GM12892 (cell line): Measurements from ENCODE around the gene MAMLD1.
A peak's percentile ranks its signal among the peaks of the same experiment; 100 is the strongest.

Experiments used
- DNase-seq: peaks from one replicate; pipeline ENCODE4 v3.0.0; 2011; ENCODE audit not compliant: insufficient read length
- FAIRE-seq: peaks from 2 replicates; lab custom pipeline; 2011; peaks lifted over from hg19 to GRCh38; lab: Jason Lieb, UNC
- POLR2A ChIP-seq: IDR thresholded peaks from 2 replicates; pipeline ENCODE4 v1.6.1; 2011; ENCODE audit warnings: low read depth, low read length, control low read depth
- POLR2AphosphoS5 ChIP-seq: IDR thresholded peaks from 2 replicates; pipeline ENCODE4 v1.6.1; 2011; ENCODE audit warnings: low read depth, low read length, control low read depth
- TAF1 ChIP-seq: IDR thresholded peaks from 2 replicates; pipeline ENCODE4 v1.6.1; 2011; ENCODE audit warnings: low read depth, mild to moderate bottlenecking, control low read depth, low read length, borderline replicate concordance

The MAMLD1 gene

DNA sequence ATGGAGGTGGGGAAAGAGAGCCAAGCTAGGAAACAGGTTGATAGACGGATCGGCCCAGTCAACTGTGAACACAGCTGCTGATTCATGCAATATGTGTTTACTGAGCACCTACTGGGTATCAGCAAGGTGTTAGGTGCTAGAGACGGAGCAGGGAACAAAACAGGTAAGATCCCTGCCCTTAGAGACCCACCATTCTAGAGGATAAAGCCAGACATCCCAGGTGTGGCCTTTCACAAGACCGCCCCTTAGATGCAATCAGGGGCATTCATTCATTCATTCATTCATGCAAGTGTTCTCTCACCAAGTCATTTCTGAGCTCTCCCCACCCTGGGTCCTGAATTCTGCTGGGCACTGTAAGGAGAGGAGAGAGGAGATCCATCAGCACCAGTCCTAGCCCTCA lies 185.1 kb downstream of the MAMLD1 start:
- DNase-seq = no peak
- no peak for TF ChIP-seq POLR2A
- TF ChIP-seq POLR2AphosphoS5 = no peak
- no peak for TF ChIP-seq TAF1
- peak; percentile 42 for FAIRE-seq

DNA sequence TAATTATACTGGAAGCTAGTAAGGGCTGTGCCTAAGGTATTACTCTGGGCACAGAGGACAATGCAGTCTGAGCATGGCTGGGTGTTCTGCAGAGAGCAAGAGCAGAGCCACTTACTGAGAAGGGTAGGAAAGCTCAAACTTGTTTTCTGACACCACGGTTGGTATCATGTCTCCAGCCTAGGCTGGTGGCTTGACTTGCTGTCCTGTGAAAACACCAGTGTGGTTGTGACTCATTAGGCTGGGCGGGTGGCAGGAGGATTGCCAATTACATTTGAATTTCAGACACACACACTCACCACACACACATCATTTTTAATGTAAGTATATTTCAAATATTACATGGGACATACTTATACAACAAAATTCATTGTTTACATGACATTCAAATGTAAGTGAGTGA lies 185.6 kb downstream of the MAMLD1 start:
- FAIRE-seq = no peak
- TF ChIP-seq TAF1 (no peak), POLR2A (no peak), POLR2AphosphoS5 (no peak)
- DNase-seq = no peak

DNA sequence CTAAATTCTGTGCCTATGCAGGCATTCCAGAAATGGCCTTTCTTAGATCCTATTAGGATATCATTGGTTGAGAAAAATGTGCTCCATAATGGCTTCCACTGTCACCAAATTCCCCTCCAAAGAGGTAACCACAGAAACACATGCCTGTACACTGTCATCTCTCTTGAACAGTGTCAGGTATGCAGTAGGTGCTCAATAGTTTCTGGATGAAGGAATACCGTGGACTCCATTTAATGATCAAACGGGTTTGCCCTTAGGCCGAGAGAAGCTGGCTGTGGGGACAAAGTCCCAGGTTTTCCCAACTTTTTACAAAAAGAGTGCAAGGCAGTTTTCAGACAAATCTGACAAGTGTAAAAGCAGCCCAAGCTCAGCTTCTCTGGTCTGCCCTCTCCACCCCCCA lies 188.8 kb downstream of the MAMLD1 start:
- FAIRE-seq (no peak), DNase-seq (no peak)
- TF ChIP-seq TAF1 (no peak), POLR2A (no peak), POLR2AphosphoS5 (no peak)

DNA sequence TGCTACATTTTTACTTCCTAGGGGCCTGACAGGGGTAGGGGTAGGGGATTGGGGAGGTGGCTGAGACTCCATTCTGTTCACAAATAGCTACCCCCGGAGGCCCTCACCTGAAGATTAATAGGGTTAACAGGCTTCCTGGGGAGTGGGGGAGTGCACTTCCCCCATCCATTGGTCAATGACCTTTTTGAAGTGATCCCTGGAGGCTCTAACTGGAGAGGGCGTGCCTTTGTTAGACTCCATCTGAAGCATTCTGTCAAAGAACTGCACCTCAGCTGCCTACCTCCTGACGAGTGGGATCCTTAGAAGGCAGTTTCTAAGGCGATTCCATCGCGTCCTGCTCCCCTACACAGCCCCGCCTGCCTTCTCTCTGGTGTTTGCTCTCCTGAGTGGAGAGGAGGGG lies 195.3 kb downstream of the MAMLD1 start:
- DNase-seq (no peak), FAIRE-seq (no peak)
- TF ChIP-seq POLR2A (no peak), POLR2AphosphoS5 (no peak), TAF1 (no peak)
